Measurements from ENCODE around the gene SDCCAG8. TPM values are rescaled to one million over a fixed set of nuclear protein-coding genes. Genes with fewer than 3 reads are reported as not detected.

The SDCCAG8 gene
- total RNA-seq, 1 donor from 2014 or later, result 19.8 TPM

DNA sequence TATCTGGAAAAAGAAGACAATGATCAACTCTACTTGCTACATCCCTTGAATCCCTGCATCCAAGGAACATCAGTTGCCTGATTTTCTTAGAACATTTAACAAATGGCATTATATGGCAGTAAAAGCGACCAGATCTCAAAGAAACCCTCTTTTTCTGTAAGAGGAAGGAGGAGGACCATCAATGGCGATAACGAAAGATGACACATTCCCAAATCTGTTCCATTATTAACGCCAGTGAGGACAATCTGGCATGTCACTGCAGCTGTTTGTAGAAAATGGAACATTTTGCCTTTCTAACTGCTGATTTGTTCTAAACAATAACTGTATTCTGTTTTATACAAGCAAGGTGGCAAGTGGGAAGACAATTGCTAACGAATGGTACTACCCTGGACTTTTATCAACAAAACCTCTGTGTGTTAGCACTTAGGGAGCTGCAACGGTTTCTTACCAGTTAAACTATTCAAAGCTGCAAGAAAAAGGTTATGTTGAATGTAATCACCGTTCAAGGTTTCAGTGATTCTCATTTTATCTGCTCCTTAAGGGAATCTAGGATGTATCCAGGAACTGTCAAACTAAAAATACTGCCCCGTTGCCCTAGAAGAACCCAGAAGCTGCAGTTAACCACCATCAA, 251.9 kb downstream of the SDCCAG8 start:
- Mint-ChIP-seq H3K27ac (ENCODE audit: unreplicated experiment) (no peak overlapping the region), H3K36me3 (ENCODE audit: low read depth) (peaks cover 38% of the 10 kb centered on the region), H3K4me3 (ENCODE audit: unreplicated experiment) (no peak overlapping the region), H3K9me3 (ENCODE audit: low read depth) (no peaks in the 10 kb centered on the region), H3K27me3 (ENCODE audit: low read depth) (no peaks in the 10 kb centered on the region), H3K4me1 (ENCODE audit: low read depth) (peaks cover 2% of the 10 kb centered on the region)
- TF ChIP-seq, protein P1, sequence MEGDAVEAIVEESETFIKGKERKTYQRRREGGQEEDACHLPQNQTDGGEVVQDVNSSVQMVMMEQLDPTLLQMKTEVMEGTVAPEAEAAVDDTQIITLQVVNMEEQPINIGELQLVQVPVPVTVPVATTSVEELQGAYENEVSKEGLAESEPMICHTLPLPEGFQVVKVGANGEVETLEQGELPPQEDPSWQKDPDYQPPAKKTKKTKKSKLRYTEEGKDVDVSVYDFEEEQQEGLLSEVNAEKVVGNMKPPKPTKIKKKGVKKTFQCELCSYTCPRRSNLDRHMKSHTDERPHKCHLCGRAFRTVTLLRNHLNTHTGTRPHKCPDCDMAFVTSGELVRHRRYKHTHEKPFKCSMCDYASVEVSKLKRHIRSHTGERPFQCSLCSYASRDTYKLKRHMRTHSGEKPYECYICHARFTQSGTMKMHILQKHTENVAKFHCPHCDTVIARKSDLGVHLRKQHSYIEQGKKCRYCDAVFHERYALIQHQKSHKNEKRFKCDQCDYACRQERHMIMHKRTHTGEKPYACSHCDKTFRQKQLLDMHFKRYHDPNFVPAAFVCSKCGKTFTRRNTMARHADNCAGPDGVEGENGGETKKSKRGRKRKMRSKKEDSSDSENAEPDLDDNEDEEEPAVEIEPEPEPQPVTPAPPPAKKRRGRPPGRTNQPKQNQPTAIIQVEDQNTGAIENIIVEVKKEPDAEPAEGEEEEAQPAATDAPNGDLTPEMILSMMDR (IDR thresholded peaks at IDR 0.05), result no peak
- no peak for DNase-seq (ENCODE audit: low spot score)

DNA sequence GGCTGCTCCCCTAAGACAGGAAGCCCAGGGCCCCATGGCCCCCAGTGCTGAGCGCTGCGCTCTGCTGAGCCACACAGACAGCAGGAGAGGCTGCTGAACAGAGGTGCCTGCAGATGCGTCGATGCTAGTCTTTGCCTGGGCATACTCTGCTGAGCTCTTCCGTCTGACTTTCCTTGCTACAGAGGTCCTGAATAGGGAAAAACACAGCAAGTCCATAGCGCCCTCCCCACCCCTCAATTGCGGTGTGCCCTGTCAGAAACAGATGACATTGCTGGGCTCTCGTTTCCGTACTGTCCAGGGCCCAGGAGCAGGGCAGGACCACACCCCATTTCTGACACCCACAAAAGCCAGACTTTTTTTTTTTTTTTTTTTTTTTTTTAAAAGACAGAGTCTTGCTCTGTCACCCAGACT, 252.5 kb downstream of the SDCCAG8 start:
- Mint-ChIP-seq H3K27ac (ENCODE audit: unreplicated experiment) (no peak overlapping the region), H3K9me3 (ENCODE audit: low read depth) (no peaks in the 10 kb centered on the region), H3K4me1 (ENCODE audit: low read depth) (peaks cover 2% of the 10 kb centered on the region), H3K27me3 (ENCODE audit: low read depth) (no peaks in the 10 kb centered on the region), H3K4me3 (ENCODE audit: unreplicated experiment) (no peak overlapping the region), H3K36me3 (ENCODE audit: low read depth) (peaks cover 33% of the 10 kb centered on the region)
- TF ChIP-seq, protein P1 (IDR thresholded peaks at IDR 0.05), result no peak
- no peak for DNase-seq (ENCODE audit: low spot score)

DNA sequence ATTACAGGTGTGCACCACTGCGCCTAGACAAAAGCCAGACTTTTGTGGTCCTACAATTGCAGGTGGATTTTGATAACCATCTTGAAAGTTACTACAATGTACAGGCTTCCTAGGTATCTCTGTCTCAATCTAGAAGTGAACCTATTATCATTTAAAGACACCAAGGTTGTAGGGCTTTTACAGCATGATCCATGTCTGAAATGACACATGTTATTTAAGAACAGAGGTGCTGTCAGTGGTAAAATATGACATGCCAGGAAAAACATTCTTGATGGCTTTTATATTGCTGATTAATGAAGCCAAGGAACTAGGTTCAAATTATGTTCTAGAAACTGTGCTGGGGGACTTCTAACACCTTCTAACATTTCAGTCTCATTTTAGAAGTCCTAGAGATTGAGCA, 253.1 kb downstream of the SDCCAG8 start:
- H3K4me1 Mint-ChIP-seq (ENCODE audit: low read depth), result peaks cover 6% of the 10 kb centered on the region
- no peak overlapping the region for H3K4me3 Mint-ChIP-seq (ENCODE audit: unreplicated experiment)
- TF ChIP-seq, protein P1 (IDR thresholded peaks at IDR 0.05), result no peak
- DNase-seq (ENCODE audit: low spot score), result no peak
- H3K9me3 Mint-ChIP-seq (ENCODE audit: low read depth), result no peaks in the 10 kb centered on the region
- peaks cover 28% of the 10 kb centered on the region for H3K36me3 Mint-ChIP-seq (ENCODE audit: low read depth)
- H3K27me3 Mint-ChIP-seq (ENCODE audit: low read depth), result no peaks in the 10 kb centered on the region
- no peak overlapping the region for H3K27ac Mint-ChIP-seq (ENCODE audit: unreplicated experiment)

GRCh38 chr1:243510928-243511327, 255.1 kb downstream of the SDCCAG8 start:
- H3K36me3 Mint-ChIP-seq (ENCODE audit: low read depth), result peaks cover 23% of the 10 kb centered on the region
- no peak overlapping the region for H3K27ac Mint-ChIP-seq (ENCODE audit: unreplicated experiment)
- H3K4me3 Mint-ChIP-seq (ENCODE audit: unreplicated experiment), result no peak overlapping the region
- no peak for DNase-seq (ENCODE audit: low spot score)
- peaks cover 1% of the 10 kb centered on the region for H3K9me3 Mint-ChIP-seq (ENCODE audit: low read depth)
- H3K4me1 Mint-ChIP-seq (ENCODE audit: low read depth), result peaks cover 16% of the 10 kb centered on the region
- TF ChIP-seq, protein P1 (IDR thresholded peaks at IDR 0.05), result no peak
- H3K27me3 Mint-ChIP-seq (ENCODE audit: low read depth), result no peaks in the 10 kb centered on the region

DNA sequence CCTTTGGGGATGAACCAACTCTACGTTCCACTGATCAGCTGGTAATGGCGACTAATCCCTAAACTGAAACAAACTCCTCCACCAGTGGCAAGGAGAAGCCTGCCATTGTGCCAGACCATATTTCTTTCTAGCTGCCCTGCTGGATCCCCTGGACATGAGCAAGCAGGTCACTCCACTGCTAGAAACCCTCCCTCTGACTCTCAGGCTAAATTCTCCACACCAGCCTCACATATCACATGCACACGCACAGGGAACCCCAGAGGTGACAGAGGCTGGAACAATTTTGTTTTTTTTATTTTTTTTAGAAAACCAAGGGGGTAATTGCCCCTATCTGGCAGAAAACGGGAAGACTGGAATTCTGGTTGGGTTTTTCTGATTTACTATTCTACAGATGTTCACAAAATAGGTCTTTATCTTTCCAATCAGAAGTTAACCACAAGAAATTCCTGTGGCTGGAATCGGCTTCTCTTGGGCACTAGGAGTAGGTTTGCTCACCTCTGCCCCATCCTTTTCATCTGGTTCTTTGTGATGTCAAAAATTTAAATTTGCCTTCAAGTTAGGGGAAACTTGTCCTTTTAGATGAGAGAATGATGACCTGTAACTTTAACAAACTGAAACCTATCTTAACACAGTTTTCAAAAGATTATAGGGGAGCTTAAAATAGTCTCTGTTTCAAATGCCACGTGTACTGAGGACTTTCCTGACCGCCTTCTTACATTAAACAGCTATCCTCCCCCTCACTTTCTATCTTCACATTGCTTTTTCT, 258.1 kb downstream of the SDCCAG8 start:
- Mint-ChIP-seq H3K4me3 (ENCODE audit: unreplicated experiment) (no peak overlapping the region), H3K9me3 (ENCODE audit: low read depth) (peaks cover 16% of the 10 kb centered on the region), H3K36me3 (ENCODE audit: low read depth) (peaks cover 26% of the 10 kb centered on the region), H3K4me1 (ENCODE audit: low read depth) (peaks cover 14% of the 10 kb centered on the region), H3K27me3 (ENCODE audit: low read depth) (no peaks in the 10 kb centered on the region), H3K27ac (ENCODE audit: unreplicated experiment) (no peak overlapping the region)
- TF ChIP-seq, protein P1 (IDR thresholded peaks at IDR 0.05), result no peak
- no peak for DNase-seq (ENCODE audit: low spot score)

Data from chondrocyte (in vitro differentiated cells).